ENCODE data around the gene NRGN.

- TF ChIP-seq CREB1 (IDR thresholded peaks at IDR 0.05) (no peak), EZH2 (IDR thresholded peaks at IDR 0.05; ENCODE audit: low read depth, low read length, severe bottlenecking) (no peak), TAF1 (IDR thresholded peaks at IDR 0.05; ENCODE audit: low read depth, low read length) (no peak), SUZ12 (IDR thresholded peaks at IDR 0.05; ENCODE audit: low read length) (no peak)
Measured at GRCh38 chr11:124693142-124693541, 46.6 kb upstream of the NRGN start.
